Mesenteric fat pad (tissue), 1 donor: ENCODE measurements around the gene BCL2. TPM values are rescaled to one million over a fixed set of nuclear protein-coding genes. Genes with fewer than 3 reads are reported as not detected.

Source experiments
- DNase-seq: peaks from one replicate; pipeline ENCODE4 v3.0.0-alpha.2; 2020; ENCODE audit warnings: low spot score
- total RNA-seq: library from RNA; stranded (reverse); fragmentation: NEBNext Ultra II Directional; extraction: Animal tissue kit (Norgen Biotek cat#: 25700); gene quantifications from one replicate; pipeline ENCODE4 v1.2.1, GENCODE V29; 2021
- donor health status: DM: yes; HTN: yes; CAD: no.

The BCL2 gene
- total RNA-seq, 1 donor from 2014 or later = 58.7 TPM

DNA sequence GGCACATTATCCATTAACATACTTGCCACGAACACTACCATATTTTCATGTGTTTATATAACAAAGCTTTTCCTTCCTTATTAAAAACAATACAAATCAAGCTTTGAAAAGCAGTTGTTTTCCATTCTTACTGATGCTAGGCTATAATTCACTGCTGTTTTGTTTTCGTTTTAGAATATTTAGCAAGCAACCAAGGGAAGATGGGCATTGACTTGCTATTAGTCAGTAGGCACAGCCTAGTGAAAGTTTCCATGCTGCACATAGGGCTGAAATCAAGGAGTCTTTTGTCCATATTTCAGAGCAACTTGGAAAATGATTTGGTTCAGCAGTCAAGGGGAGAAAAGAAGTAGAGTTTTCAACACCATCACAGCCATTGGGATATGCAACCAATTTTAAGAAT, 31.3 kb downstream of the BCL2 start:
- no peak for DNase-seq

DNA sequence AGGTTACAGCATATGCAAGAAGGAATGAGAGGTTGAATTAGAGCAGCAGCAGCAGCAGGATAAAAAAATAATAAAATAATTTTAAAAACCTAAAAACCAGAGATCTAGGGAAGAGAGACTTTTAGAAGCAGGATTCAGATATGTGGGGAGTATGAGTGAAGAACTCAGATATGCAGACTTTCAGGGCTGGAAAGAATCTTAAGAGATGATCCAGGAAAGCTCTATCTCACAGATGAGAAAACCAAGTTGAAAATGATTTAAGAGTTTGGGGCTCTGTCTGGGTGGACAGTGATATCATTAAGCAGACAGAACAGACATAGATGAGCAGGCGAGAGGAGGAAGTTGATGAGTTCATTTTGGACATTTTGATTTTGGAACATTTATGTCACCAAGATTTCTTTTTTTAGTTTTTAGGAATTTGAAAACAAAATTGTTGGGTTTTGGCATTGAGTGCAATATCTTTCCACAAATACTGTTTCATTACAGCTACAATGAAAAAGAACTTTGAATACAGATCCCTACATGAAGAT, 31.8 kb downstream of the BCL2 start:
- no peak for DNase-seq

DNA sequence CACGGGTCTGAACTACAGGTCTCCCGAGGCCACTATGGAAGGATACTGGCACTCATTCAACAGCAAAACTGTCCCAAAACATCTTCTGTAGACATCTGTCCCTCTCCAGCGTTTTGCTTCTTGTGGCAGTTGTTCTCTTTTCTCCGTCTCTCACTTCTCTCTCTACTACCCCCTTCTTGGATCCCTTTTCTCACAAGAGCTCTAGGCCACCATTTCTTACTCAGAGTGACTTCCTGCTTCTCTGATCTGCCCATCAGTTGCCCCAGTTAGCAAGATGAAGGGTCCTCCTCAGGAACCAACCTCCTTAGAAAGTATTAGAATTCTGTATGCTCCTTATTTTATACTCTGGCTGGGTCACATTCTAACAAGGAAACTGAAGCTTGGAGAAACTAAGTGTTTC, 32.6 kb downstream of the BCL2 start:
- DNase-seq = no peak

DNA sequence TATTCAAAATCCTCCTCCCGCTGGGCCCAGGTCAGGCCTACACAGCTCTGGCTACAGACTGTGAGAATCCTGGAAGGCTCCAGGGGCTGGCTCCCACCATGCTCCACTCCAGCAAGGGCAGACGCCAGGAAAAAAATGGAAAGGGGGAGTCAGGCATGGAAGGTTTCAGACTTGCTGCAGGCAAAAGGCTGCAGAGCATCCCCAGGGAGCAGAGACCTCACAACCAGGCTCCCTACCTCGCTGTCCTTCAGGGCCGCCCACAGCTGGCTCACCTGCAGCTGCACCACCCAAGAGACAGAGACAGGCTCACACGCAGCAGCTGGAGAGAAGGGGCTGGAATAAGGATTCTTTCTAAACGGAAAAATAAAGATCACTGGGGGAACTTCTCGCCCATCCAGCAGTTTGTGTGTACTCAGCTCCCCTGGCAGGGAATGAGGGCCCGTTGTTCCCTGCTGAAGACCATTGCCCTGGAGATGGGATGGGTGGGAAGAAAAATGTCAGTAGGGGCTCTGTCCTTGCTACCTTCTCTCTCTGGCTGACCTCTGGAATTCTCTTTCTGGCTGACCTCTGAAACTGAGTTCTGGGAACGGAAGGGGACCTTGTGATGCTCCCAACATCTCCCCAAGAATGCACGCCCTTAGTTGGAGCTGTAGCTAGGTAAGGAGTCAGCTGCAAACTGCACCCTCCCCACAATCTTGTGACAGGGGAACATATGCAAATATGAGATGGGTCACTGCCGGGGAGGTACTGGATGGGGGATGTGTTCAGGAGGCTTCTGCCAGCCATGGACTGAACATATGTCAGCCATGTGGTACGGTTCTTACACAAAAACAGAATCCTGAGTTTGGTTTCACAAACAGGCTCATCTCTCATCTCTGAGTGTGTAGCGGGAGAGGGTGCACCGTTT, 34.5 kb downstream of the BCL2 start:
- DNase-seq = no peak

DNA sequence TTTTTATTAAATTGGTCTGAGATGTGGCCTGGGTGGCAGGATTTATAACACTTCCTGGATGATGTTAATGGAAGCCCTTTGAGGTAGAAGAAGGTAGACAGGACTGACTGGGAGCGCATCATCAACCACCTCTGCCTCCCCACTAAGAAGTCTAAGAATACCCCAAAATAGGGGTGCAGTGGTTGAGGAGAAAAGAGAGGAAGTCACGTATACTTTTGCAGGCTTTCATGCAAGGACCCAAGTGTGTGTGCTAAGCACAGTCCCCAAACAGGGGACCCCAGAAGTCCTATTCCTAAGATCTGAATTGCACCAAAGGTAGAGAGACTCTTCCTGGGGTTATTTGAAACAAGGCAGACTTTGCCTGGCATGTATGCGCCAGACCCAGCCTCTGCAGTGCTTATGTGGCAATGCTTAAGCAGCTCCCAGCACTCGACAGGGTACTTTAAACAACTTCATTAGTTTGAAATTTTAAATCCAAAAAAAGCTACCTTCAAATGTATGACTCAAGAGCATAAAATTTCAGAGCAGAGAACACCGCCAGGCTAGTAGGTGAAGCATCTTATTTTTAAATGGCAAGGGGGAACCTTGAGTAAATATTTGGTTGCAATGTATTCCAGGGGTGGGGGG, 35.3 kb downstream of the BCL2 start:
- no peak for DNase-seq

GRCh38 chr18:63283305-63284094, 36.1 kb downstream of the BCL2 start:
- no peak for DNase-seq

- DNase-seq = no peak
These were observed 36.8 kb downstream of the BCL2 start for GRCh38 chr18:63282793-63283192.

DNA sequence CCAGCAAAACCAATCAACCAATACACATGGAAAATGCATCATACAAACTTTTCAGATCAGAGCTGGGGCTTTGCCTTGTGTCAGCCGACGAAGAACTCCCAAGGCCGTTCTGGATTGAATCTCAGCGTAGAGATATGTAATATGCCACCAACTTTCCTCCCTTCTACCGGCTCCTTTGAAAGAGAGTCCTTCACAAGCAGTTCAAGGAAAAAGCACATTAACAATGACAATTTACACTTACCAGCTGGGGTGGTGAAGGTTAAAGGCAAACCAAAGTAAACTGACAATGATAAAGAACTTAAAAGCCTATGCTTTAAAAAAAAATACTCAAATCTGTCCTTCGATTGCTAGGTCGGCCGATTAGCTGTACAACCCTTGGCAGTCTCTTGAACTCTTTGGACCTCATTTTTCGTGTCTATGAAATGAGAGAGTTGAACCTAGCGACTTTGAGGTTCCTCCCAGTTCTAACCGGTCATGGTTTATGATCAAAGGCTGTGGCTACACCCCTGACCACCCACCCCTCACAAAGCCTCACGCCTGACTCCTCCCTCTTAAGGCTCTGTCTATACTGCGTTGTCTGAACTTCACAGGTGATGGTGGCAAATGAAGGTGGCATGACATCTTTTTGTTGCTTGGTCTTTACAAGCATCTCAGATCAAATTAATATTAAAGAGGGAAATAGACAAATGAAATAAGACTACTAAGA, 46.2 kb downstream of the BCL2 start:
- no peak for DNase-seq

GRCh38 chr18:63272638-63273037, 46.9 kb downstream of the BCL2 start:
- DNase-seq = no peak

DNA sequence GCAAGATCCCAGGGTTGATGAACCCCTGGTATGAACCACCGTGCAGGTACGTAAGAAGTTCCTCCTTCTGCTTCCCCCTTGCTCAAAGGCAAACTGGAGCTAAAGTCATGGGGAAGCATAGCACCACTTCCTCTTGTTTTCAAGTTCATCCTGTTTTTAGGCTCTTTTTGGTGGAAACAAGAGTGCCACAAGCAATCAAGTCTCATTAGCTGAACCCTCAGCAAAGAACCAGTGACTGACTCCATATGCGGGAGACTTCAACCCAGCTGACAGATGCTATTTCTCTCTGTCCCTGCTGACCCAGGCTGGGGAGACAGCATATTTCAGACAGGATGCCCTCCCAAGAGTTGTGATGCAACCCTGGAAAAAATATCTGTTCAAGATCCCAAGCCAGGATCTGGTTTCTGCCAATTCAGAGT, 47.7 kb downstream of the BCL2 start:
- no peak for DNase-seq

- DNase-seq = no peak
These were observed 48.4 kb downstream of the BCL2 start for GRCh38 chr18:63271148-63271547.

GRCh38 chr18:63267975-63268721, 51.4 kb downstream of the BCL2 start:
- DNase-seq = no peak

GRCh38 chr18:63266888-63267790, 52.4 kb downstream of the BCL2 start:
- DNase-seq = no peak

DNA sequence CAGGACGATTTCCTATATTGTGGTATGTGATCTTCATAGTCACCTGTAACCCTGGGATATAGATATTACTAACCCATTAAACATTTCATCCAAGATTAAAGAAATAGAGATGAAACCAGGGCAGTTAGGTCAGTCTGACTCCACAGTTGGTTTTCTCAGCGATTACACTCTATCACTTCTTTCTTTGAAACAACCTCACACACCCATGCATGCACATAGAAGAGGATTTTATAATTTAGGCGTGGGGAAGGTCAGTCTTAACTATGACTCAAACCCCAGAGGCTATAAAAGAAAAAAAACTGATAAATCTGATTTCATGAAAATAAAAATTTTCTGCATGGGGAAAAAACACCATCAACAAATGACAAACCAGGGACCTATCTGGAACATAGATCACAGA, 54.2 kb downstream of the BCL2 start:
- DNase-seq = no peak

GRCh38 chr18:63264871-63265270, 54.7 kb downstream of the BCL2 start:
- DNase-seq = no peak

GRCh38 chr18:63263444-63263843, 56.1 kb downstream of the BCL2 start:
- no peak for DNase-seq

- no peak for DNase-seq
These were observed 56.9 kb downstream of the BCL2 start for GRCh38 chr18:63262369-63263335.

DNA sequence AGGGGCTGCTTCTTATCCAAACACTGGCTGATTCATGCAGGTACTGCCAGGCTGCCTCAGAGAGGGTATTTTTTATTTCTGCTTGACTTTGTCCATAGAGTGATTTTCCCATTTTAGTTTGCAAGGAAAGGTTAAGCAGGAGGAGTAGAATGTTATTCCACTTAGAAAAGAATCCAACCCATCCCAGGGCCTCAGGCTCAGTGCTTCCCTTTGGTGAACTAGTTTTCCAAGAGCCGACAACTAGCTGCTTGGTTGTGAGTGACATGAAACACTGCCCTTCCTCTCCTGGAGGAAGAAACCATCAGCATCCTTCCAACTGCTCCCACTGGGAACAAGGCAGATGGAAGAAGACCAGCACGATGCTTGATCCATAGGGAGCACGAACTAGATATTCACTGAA, 58.5 kb downstream of the BCL2 start:
- DNase-seq = no peak
